SK-N-SH treated with all-trans-retinoic acid at 6 μM for 48 hours (cell line): ENCODE results near the gene ZNF334.

Experiments
- ATAC-seq: fragments of 200-7000 bp; cut with Tn5 transposase; 3 replicates; pipeline ENCODE4 v1.9.1; 2020; ENCODE audit warnings: mild to moderate bottlenecking, moderate library complexity
- ARNTL ChIP-seq: fragments of 450-650 bp; formaldehyde crosslinking; IDR thresholded peaks from 2 replicates; pipeline ENCODE4 v1.5.0; 2020; ENCODE audit warnings: low read depth, mild to moderate bottlenecking, moderate library complexity, borderline replicate concordance
- CSDC2 ChIP-seq: fragments of 250-450 bp; sonication (Bioruptor Pico); IDR thresholded peaks from 2 replicates; pipeline ENCODE4 v1.5.0; 2020; ENCODE audit warnings: mild to moderate bottlenecking, moderate library complexity
- ESRRG ChIP-seq: fragments of 250-450 bp; sonication (Bioruptor Pico); IDR thresholded peaks from 2 replicates; pipeline ENCODE4 v1.6.1; 2021; ENCODE audit warnings: mild to moderate bottlenecking
- GLIS3 ChIP-seq: fragments of 250-450 bp; sonication (Bioruptor Pico); IDR thresholded peaks from 2 replicates; pipeline ENCODE4 v1.5.0; 2020; ENCODE audit warnings: mild to moderate bottlenecking, moderate library complexity
- ISL1 ChIP-seq: fragments of 250-450 bp; sonication (Bioruptor Pico); IDR thresholded peaks from 2 replicates; pipeline ENCODE4 v2.1.2; 2022; ENCODE audit warnings: mild to moderate bottlenecking, moderate library complexity
- OSR1 ChIP-seq: fragments of 250-450 bp; sonication (Bioruptor Pico); IDR thresholded peaks from 2 replicates; pipeline ENCODE4 v1.8.0; 2022; ENCODE audit warnings: moderate library complexity, mild to moderate bottlenecking, inconsistent platforms
- PPARA ChIP-seq: fragments of 250-450 bp; sonication (Bioruptor Pico); IDR thresholded peaks from 2 replicates; pipeline ENCODE4 v1.5.0; 2020; ENCODE audit warnings: mild to moderate bottlenecking, borderline replicate concordance
- RARB ChIP-seq: fragments of 250-450 bp; sonication (Bioruptor Pico); IDR thresholded peaks from 2 replicates; pipeline ENCODE4 v1.8.0; 2021; ENCODE audit warnings: mild to moderate bottlenecking, moderate library complexity
- SNAI2 ChIP-seq: fragments of 250-450 bp; sonication (Bioruptor Pico); IDR thresholded peaks from 2 replicates; pipeline ENCODE4 v1.5.0; 2020; ENCODE audit warnings: mild to moderate bottlenecking, moderate library complexity
- TCF4 ChIP-seq: fragments of 250-450 bp; sonication (Bioruptor Pico); IDR thresholded peaks from 2 replicates; pipeline ENCODE4 v1.8.0; 2021; ENCODE audit warnings: mild to moderate bottlenecking, moderate library complexity, borderline replicate concordance
- ZC3H10 ChIP-seq: fragments of 250-450 bp; sonication (Bioruptor Pico); IDR thresholded peaks from 2 replicates; pipeline ENCODE4 v1.5.1; 2021; ENCODE audit warnings: mild to moderate bottlenecking, moderate library complexity
- ZFP3 ChIP-seq: fragments of 250-450 bp; sonication (Bioruptor Pico); IDR thresholded peaks from 2 replicates; pipeline ENCODE4 v1.5.0; 2020; ENCODE audit warnings: mild to moderate bottlenecking, moderate library complexity
- ZNF70 ChIP-seq: fragments of 450-650 bp; formaldehyde crosslinking; IDR thresholded peaks from 2 replicates; pipeline ENCODE4 v1.5.0; 2020; ENCODE audit warnings: mild to moderate bottlenecking, moderate library complexity
- TF ChIP-seq, protein P1 (sequence below): fragments of 250-450 bp; sonication (Bioruptor Pico); IDR thresholded peaks from 2 replicates; pipeline ENCODE4 v1.8.0; 2021; ENCODE audit warnings: low read depth, mild to moderate bottlenecking, moderate library complexity, borderline replicate concordance
- TF ChIP-seq, protein P2 (sequence below): fragments of 250-450 bp; sonication (Bioruptor Pico); IDR thresholded peaks from 2 replicates; pipeline ENCODE4 v1.8.0; 2020; ENCODE audit warnings: mild to moderate bottlenecking, moderate library complexity, borderline replicate concordance
- TF ChIP-seq, protein P3 (sequence below): fragments of 250-450 bp; sonication (Bioruptor Pico); IDR thresholded peaks from 2 replicates; pipeline ENCODE4 v1.5.1; 2021; ENCODE audit warnings: mild to moderate bottlenecking, moderate library complexity
- TF ChIP-seq, protein P4 (sequence below): fragments of 250-450 bp; sonication (Bioruptor Pico); IDR thresholded peaks from 2 replicates; pipeline ENCODE4 v1.5.1; 2020; ENCODE audit warnings: low read depth, mild to moderate bottlenecking, moderate library complexity

ZNF334 gene

GRCh38 chr20:46559685-46560440, 46.5 kb upstream of the ZNF334 start (continued):
- TF ChIP-seq, protein P1, sequence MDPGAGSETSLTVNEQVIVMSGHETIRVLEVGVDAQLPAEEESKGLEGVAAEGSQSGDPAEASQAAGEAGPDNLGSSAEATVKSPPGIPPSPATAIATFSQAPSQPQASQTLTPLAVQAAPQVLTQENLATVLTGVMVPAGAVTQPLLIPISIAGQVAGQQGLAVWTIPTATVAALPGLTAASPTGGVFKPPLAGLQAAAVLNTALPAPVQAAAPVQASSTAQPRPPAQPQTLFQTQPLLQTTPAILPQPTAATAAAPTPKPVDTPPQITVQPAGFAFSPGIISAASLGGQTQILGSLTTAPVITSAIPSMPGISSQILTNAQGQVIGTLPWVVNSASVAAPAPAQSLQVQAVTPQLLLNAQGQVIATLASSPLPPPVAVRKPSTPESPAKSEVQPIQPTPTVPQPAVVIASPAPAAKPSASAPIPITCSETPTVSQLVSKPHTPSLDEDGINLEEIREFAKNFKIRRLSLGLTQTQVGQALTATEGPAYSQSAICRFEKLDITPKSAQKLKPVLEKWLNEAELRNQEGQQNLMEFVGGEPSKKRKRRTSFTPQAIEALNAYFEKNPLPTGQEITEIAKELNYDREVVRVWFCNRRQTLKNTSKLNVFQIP = no peak
- TF ChIP-seq, protein P2, sequence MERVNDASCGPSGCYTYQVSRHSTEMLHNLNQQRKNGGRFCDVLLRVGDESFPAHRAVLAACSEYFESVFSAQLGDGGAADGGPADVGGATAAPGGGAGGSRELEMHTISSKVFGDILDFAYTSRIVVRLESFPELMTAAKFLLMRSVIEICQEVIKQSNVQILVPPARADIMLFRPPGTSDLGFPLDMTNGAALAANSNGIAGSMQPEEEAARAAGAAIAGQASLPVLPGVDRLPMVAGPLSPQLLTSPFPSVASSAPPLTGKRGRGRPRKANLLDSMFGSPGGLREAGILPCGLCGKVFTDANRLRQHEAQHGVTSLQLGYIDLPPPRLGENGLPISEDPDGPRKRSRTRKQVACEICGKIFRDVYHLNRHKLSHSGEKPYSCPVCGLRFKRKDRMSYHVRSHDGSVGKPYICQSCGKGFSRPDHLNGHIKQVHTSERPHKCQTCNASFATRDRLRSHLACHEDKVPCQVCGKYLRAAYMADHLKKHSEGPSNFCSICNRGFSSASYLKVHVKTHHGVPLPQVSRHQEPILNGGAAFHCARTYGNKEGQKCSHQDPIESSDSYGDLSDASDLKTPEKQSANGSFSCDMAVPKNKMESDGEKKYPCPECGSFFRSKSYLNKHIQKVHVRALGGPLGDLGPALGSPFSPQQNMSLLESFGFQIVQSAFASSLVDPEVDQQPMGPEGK (CRISPR knock-in tag) = no peak
- TF ChIP-seq, protein P3, sequence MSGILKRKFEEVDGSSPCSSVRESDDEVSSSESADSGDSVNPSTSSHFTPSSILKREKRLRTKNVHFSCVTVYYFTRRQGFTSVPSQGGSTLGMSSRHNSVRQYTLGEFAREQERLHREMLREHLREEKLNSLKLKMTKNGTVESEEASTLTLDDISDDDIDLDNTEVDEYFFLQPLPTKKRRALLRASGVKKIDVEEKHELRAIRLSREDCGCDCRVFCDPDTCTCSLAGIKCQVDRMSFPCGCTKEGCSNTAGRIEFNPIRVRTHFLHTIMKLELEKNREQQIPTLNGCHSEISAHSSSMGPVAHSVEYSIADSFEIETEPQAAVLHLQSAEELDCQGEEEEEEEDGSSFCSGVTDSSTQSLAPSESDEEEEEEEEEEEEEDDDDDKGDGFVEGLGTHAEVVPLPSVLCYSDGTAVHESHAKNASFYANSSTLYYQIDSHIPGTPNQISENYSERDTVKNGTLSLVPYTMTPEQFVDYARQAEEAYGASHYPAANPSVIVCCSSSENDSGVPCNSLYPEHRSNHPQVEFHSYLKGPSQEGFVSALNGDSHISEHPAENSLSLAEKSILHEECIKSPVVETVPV (CRISPR knock-in tag) = no peak
- no peak for TF ChIP-seq ISL1
- TF ChIP-seq SNAI2 (CRISPR knock-in tag) = no peak
- TF ChIP-seq ZC3H10 = no peak

DNA sequence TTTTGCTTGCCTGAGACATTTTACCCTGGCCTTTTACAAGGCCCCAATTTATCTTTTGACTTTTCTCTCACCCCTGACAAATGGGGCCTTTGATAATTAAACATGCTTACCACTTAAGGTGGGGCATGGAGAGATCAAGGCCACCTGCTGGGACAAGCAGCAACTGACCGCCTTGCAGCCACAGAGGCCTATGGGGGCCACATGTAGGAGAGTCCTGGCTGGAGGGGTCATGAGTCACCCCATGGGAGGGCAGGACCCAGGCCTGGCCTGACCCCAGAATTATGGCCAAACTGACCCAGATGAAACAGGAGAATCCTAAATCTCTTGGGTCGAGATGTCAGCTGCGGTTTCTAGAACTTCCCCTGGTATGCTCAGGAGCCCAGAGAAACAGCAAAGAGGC, 45.6 kb upstream of the ZNF334 start:
- TF ChIP-seq ESRRG (CRISPR knock-in tag) (no peak), OSR1 (no peak)
- TF ChIP-seq, protein P4, sequence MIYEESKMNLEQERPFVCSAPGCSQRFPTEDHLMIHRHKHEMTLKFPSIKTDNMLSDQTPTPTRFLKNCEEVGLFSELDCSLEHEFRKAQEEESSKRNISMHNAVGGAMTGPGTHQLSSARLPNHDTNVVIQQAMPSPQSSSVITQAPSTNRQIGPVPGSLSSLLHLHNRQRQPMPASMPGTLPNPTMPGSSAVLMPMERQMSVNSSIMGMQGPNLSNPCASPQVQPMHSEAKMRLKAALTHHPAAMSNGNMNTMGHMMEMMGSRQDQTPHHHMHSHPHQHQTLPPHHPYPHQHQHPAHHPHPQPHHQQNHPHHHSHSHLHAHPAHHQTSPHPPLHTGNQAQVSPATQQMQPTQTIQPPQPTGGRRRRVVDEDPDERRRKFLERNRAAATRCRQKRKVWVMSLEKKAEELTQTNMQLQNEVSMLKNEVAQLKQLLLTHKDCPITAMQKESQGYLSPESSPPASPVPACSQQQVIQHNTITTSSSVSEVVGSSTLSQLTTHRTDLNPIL (CRISPR knock-in tag) = no peak
- no peak for ATAC-seq

DNA sequence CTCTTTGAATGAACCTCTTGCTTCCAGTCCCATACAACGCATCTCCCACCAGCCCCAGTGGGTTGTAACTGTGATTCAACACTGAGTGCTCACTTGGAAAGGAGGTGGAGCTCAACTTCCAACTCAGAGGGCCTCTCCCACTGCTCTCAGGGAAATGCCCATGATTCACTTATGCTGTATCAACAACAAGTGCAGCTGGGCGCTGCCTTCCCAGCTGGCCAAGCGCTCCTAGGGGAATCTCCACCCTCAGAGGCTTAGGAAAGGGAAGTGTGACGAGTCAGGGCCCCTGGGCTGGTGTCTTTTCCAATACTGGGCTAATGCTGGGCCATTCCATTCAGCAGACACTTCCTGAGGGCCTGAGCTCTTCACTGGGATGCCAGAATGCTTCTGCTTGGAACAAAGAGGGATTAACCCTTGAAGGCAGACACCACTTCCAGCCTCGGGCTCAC, 45.2 kb upstream of the ZNF334 start:
- TF ChIP-seq TCF4 (CRISPR knock-in tag) = no peak
- TF ChIP-seq ARNTL (CRISPR knock-in tag) = no peak
- no peak for TF ChIP-seq GLIS3
- no peak for TF ChIP-seq ZNF70 (CRISPR knock-in tag)
- TF ChIP-seq, protein P4 (CRISPR knock-in tag) = no peak
- TF ChIP-seq CSDC2 (CRISPR knock-in tag) = no peak
- TF ChIP-seq, protein P2 (CRISPR knock-in tag) = no peak
- TF ChIP-seq OSR1 = no peak
- peak; percentile 32; the same call in 2 of the 3 replicates for ATAC-seq

DNA sequence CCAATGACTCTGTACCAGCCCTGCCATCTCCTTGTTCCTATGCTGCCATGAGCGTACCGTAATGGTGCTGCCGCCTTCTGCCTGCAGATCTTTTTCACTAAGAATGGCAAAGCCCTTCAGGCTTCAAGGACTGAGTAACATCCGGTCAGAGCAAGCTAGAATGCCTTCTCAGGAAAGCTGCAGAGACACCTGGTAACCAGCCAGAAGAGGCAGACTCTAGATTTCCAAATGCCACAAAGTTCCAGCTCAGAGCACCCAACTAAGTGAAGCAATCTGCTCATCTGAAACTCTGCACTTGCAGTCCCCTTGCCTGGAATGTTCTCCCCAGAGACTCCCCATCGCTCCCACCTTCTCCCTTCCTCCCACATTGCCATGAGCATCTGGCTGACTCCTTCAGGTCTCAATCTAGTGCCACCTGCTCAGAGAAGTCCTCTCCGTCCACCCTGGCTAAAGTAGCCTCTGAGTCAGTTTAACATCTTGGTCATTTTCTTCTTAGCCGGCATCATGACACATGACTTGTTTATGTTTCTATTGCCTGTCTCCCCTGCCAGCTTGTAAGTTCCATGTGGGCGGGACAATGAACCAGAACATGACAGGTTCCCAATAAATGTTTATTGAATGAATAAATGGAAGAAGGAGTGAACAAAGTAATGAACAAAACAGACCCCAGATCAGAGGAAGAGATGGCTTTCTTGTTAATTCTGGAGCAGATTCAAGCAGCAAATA, 44.0 kb upstream of the ZNF334 start:
- no peak for TF ChIP-seq RARB (CRISPR knock-in tag)
- no peak for TF ChIP-seq PPARA (CRISPR knock-in tag)
- TF ChIP-seq OSR1 = no peak
- no peak for TF ChIP-seq ZFP3
- no peak for ATAC-seq
